ENCODE results near the gene MICB.

Gene MICB

DNA sequence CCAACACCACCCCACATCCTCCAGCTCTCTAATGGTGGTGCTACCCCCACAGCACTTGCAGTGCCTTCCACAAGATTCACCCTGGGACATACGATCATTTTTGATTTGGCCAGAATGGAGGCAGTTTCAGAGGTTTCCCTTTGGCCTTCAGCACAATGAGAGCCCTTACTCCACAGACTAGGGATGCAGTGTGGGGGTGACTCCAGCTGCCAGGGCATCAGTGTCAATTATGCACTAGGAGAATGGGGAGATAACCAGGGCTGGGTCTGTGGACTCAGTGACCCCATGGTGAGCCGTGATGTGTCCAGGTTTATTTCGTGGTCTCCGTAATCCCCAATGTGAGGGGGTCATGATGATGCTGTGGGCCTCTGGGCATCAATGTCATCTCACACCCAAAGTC, 31.5 kb upstream of the MICB start:
- Histone ChIP-seq H2BK5ac (ENCODE audit: low read depth, low read length, poor library complexity, severe bottlenecking) (no peak overlapping the region), H2AFZ (ENCODE audit: low read depth, low read length) (no peak overlapping the region), H3K27ac (ENCODE audit: low read length, poor library complexity, severe bottlenecking) (no peak overlapping the region), H2BK120ac (ENCODE audit: low read depth, low read length) (no peak overlapping the region), H3K18ac (ENCODE audit: low read depth in 1 of 2, low read length in 2 of 2) (no peak overlapping the region), H3K23ac (ENCODE audit: low read length in 2 of 2) (no peak overlapping the region), H3K4me1 (ENCODE audit: control insufficient read depth, insufficient read depth, low read depth, low read length) (peaks cover 2% of the 10 kb centered on the region), H3K14ac (ENCODE audit: low read length in 2 of 2) (no peak overlapping the region), H4K91ac (ENCODE audit: low read length) (no peak overlapping the region), H3K27me3 (ENCODE audit: control insufficient read depth in 1 of 2, insufficient read depth in 1 of 2, low read length in 2 of 2) (peaks cover 12 to 53% of the 10 kb centered on the region in 2 experiments), H2BK12ac (ENCODE audit: low read length in 2 of 2) (no peak overlapping the region), H2BK15ac (ENCODE audit: low read depth, poor library complexity, severe bottlenecking) (no peak overlapping the region), H3K9me3 (ENCODE audit: control insufficient read depth, low read length) (no peaks in the 10 kb centered on the region), H3K4me3 (ENCODE audit: insufficient read depth in 1 of 2, low read depth in 1 of 2, low read length in 2 of 2) (no peak overlapping the region), H3K9ac (ENCODE audit: low read length) (no peak overlapping the region), H2AK5ac (ENCODE audit: low read length, severe bottlenecking) (no peak overlapping the region), H3K79me1 (replicated peaks; ENCODE audit: low read length, poor library complexity, severe bottlenecking) (no peaks in the 10 kb centered on the region), H4K8ac (ENCODE audit: low read length) (no peak overlapping the region), H3K4me2 (ENCODE audit: low read length, poor library complexity, severe bottlenecking) (no peak overlapping the region), H3K4ac (ENCODE audit: low read depth in 1 of 2, low read length in 2 of 2) (no peak overlapping the region), H3K36me3 (ENCODE audit: control insufficient read depth in 1 of 2, insufficient read depth in 2 of 2, low read depth in 1 of 2, low read length in 2 of 2) (peaks cover 0 to 2% of the 10 kb centered on the region in 2 experiments)
- no peak for DNase-seq
- 89% methylated on average over 4 of the region's 4 CpGs for WGBS

DNA sequence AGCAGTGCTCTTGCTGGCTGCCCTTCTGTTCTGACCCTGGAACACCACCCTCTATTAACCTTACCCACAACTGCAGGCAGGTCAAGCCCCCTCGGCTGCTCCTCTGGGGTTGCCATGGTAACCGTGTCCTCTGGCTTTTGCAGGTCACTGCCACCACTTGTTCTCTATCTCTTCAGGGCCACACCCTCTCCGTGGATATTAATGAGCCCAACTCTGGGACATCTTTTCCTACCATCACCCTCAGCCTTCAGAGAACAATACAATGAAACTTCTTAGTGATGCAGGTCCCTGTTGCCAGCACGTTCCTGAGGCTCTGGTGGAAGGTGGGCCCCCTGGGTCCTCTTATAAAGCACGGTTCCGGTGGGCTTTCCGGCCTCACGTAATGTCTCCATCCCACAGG, 30.8 kb upstream of the MICB start:
- Histone ChIP-seq H2AK5ac (ENCODE audit: low read length, severe bottlenecking) (no peak overlapping the region), H3K4me2 (ENCODE audit: low read length, poor library complexity, severe bottlenecking) (no peak overlapping the region), H3K27me3 (ENCODE audit: control insufficient read depth in 1 of 2, insufficient read depth in 1 of 2, low read length in 2 of 2) (peaks cover 12 to 57% of the 10 kb centered on the region in 2 experiments), H3K9ac (ENCODE audit: low read length) (no peak overlapping the region), H2BK12ac (ENCODE audit: low read length in 2 of 2) (no peak overlapping the region), H4K8ac (ENCODE audit: low read length) (no peak overlapping the region), H3K23ac (ENCODE audit: low read length in 2 of 2) (no peak overlapping the region), H4K91ac (ENCODE audit: low read length) (no peak overlapping the region), H3K9me3 (ENCODE audit: control insufficient read depth, low read length) (no peaks in the 10 kb centered on the region), H2BK15ac (ENCODE audit: low read depth, poor library complexity, severe bottlenecking) (no peak overlapping the region), H3K4ac (ENCODE audit: low read depth in 1 of 2, low read length in 2 of 2) (no peak overlapping the region), H3K79me1 (replicated peaks; ENCODE audit: low read length, poor library complexity, severe bottlenecking) (no peaks in the 10 kb centered on the region), H2AFZ (ENCODE audit: low read depth, low read length) (no peak overlapping the region), H3K4me1 (ENCODE audit: control insufficient read depth, insufficient read depth, low read depth, low read length) (peaks cover 2% of the 10 kb centered on the region), H3K27ac (ENCODE audit: low read length, poor library complexity, severe bottlenecking) (no peak overlapping the region), H3K4me3 (ENCODE audit: insufficient read depth in 1 of 2, low read depth in 1 of 2, low read length in 2 of 2) (no peak overlapping the region), H3K14ac (ENCODE audit: low read length in 2 of 2) (no peak overlapping the region), H2BK120ac (ENCODE audit: low read depth, low read length) (no peak overlapping the region), H3K36me3 (ENCODE audit: control insufficient read depth in 1 of 2, insufficient read depth in 2 of 2, low read depth in 1 of 2, low read length in 2 of 2) (peaks cover 0 to 2% of the 10 kb centered on the region in 2 experiments), H3K18ac (ENCODE audit: low read depth in 1 of 2, low read length in 2 of 2) (no peak overlapping the region), H2BK5ac (ENCODE audit: low read depth, low read length, poor library complexity, severe bottlenecking) (no peak overlapping the region)
- DNase-seq: no peak
- 78% methylated on average over 8 of the region's 8 CpGs for WGBS

DNA sequence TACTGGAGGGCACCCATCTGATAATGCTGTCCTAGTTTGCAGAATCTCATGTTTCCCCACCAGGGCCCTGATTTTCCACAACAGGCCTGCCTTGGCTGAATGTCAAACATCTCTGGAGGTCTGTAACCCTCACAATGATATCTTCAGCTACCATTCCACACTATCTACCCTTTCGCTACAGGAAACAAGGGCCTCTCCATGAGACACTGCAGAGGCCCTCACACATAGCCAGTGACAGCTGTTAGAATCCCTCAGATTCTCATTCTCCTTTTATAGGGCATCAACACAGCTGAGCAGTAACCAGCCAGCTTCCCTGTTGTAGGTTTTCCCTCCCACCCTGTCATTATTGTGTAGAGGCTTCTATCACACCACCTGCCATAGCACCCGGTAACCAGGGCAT, 29.6 kb upstream of the MICB start:
- no peak overlapping the region for H3K4ac ChIP-seq (ENCODE audit: low read depth in 1 of 2, low read length in 2 of 2)
- H3K27ac ChIP-seq (ENCODE audit: low read length, poor library complexity, severe bottlenecking): no peak overlapping the region
- no peak overlapping the region for H3K18ac ChIP-seq (ENCODE audit: low read depth in 1 of 2, low read length in 2 of 2)
- WGBS: 91% methylated on average over 2 of the region's 2 CpGs
- H4K91ac ChIP-seq (ENCODE audit: low read length): no peak overlapping the region
- H2BK120ac ChIP-seq (ENCODE audit: low read depth, low read length): no peak overlapping the region
- no peak overlapping the region for H2AK5ac ChIP-seq (ENCODE audit: low read length, severe bottlenecking)
- no peak overlapping the region for H2BK12ac ChIP-seq (ENCODE audit: low read length in 2 of 2)
- no peaks in the 10 kb centered on the region for H3K79me1 ChIP-seq (replicated peaks; ENCODE audit: low read length, poor library complexity, severe bottlenecking)
- H3K4me2 ChIP-seq (ENCODE audit: low read length, poor library complexity, severe bottlenecking): no peak overlapping the region
- H4K8ac ChIP-seq (ENCODE audit: low read length): no peak overlapping the region
- H3K36me3 ChIP-seq (ENCODE audit: control insufficient read depth in 1 of 2, insufficient read depth in 2 of 2, low read depth in 1 of 2, low read length in 2 of 2): peaks cover 0 to 2% of the 10 kb centered on the region in 2 experiments
- peaks cover 12 to 57% of the 10 kb centered on the region in 2 experiments for H3K27me3 ChIP-seq (ENCODE audit: control insufficient read depth in 1 of 2, insufficient read depth in 1 of 2, low read length in 2 of 2)
- H2BK5ac ChIP-seq (ENCODE audit: low read depth, low read length, poor library complexity, severe bottlenecking): no peak overlapping the region
- H3K4me1 ChIP-seq (ENCODE audit: control insufficient read depth, insufficient read depth, low read depth, low read length): peaks cover 2% of the 10 kb centered on the region
- no peak overlapping the region for H3K9ac ChIP-seq (ENCODE audit: low read length)
- no peak overlapping the region for H3K23ac ChIP-seq (ENCODE audit: low read length in 2 of 2)
- DNase-seq: no peak
- no peaks in the 10 kb centered on the region for H3K9me3 ChIP-seq (ENCODE audit: control insufficient read depth, low read length)
- H3K4me3 ChIP-seq (ENCODE audit: insufficient read depth in 1 of 2, low read depth in 1 of 2, low read length in 2 of 2): no peak overlapping the region
- no peak overlapping the region for H2AFZ ChIP-seq (ENCODE audit: low read depth, low read length)
- H2BK15ac ChIP-seq (ENCODE audit: low read depth, poor library complexity, severe bottlenecking): no peak overlapping the region
- H3K14ac ChIP-seq (ENCODE audit: low read length in 2 of 2): no peak overlapping the region

DNA sequence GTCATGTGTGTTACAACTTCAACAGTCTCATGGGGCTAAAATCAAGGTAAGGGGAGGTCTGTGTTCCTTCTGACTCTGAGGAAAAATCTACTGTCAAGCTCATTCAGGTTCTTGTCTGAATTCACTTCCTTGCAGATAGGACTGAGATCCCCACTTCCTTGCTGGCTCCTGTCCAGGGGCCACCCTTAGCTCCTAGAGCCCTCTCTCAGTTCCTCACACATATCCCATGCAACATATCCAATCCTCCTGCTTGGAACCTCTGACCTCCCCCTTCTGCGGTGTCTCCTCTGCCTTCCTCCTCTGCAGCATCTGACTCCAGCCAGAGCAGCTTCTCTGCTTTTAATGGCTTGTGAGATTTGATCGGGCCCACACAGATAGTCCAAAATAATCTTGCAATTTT, 27.1 kb upstream of the MICB start:
- H2BK12ac ChIP-seq (ENCODE audit: low read length in 2 of 2): no peak overlapping the region

More for the DNA sequence above, 27.1 kb upstream of the MICB start:
- DNase-seq: no peak
- Histone ChIP-seq H2BK120ac (ENCODE audit: low read depth, low read length) (no peak overlapping the region), H3K18ac (ENCODE audit: low read depth in 1 of 2, low read length in 2 of 2) (no peak overlapping the region), H3K4me2 (ENCODE audit: low read length, poor library complexity, severe bottlenecking) (no peak overlapping the region), H4K8ac (ENCODE audit: low read length) (no peak overlapping the region), H3K4me1 (ENCODE audit: control insufficient read depth, insufficient read depth, low read depth, low read length) (no peaks in the 10 kb centered on the region), H4K91ac (ENCODE audit: low read length) (no peak overlapping the region), H2BK15ac (ENCODE audit: low read depth, poor library complexity, severe bottlenecking) (no peak overlapping the region), H2AFZ (ENCODE audit: low read depth, low read length) (no peak overlapping the region), H3K27ac (ENCODE audit: low read length, poor library complexity, severe bottlenecking) (no peak overlapping the region), H3K4me3 (ENCODE audit: insufficient read depth in 1 of 2, low read depth in 1 of 2, low read length in 2 of 2) (no peak overlapping the region), H3K9ac (ENCODE audit: low read length) (no peak overlapping the region), H3K36me3 (ENCODE audit: control insufficient read depth in 1 of 2, insufficient read depth in 2 of 2, low read depth in 1 of 2, low read length in 2 of 2) (no peaks in the 10 kb centered on the region), H2BK5ac (ENCODE audit: low read depth, low read length, poor library complexity, severe bottlenecking) (no peak overlapping the region), H3K14ac (ENCODE audit: low read length in 2 of 2) (no peak overlapping the region), H3K9me3 (ENCODE audit: control insufficient read depth, low read length) (no peaks in the 10 kb centered on the region), H2AK5ac (ENCODE audit: low read length, severe bottlenecking) (no peak overlapping the region), H3K4ac (ENCODE audit: low read depth in 1 of 2, low read length in 2 of 2) (no peak overlapping the region), H3K27me3 (ENCODE audit: control insufficient read depth in 1 of 2, insufficient read depth in 1 of 2, low read length in 2 of 2) (peaks cover 12 to 48% of the 10 kb centered on the region in 2 experiments), H3K79me1 (replicated peaks; ENCODE audit: low read length, poor library complexity, severe bottlenecking) (no peaks in the 10 kb centered on the region), H3K23ac (ENCODE audit: low read length in 2 of 2) (no peak overlapping the region)
- 98% methylated on average over 2 of the region's 2 CpGs for WGBS

Data from mesenchymal stem cell (in vitro differentiated cells and primary cell).